T47D (cell line): ENCODE data around the gene TMEM26.

ENCODE experiments used
- DNase-seq, 2 experiments: peaks; one replicate each; pipeline versions ENCODE4 v3.0.0 to v3.0.0-alpha.2; 2011 to 2012; ENCODE audit warnings: low read depth in 1 of 2, low spot score in 1 of 2
- JUND ChIP-seq: IDR thresholded peaks from 2 replicates; pipeline ENCODE4 v1.6.1; 2012; ENCODE audit warnings: low read depth
- in situ Hi-C: cut with HindIII; loops from 2 replicates; pipeline ENCODE4 v1.10.0; 2016; ENCODE audit warnings: low sequenced_read_pairs, low pct_unique_long_range_greater_than_20kb

The TMEM26 gene

DNA sequence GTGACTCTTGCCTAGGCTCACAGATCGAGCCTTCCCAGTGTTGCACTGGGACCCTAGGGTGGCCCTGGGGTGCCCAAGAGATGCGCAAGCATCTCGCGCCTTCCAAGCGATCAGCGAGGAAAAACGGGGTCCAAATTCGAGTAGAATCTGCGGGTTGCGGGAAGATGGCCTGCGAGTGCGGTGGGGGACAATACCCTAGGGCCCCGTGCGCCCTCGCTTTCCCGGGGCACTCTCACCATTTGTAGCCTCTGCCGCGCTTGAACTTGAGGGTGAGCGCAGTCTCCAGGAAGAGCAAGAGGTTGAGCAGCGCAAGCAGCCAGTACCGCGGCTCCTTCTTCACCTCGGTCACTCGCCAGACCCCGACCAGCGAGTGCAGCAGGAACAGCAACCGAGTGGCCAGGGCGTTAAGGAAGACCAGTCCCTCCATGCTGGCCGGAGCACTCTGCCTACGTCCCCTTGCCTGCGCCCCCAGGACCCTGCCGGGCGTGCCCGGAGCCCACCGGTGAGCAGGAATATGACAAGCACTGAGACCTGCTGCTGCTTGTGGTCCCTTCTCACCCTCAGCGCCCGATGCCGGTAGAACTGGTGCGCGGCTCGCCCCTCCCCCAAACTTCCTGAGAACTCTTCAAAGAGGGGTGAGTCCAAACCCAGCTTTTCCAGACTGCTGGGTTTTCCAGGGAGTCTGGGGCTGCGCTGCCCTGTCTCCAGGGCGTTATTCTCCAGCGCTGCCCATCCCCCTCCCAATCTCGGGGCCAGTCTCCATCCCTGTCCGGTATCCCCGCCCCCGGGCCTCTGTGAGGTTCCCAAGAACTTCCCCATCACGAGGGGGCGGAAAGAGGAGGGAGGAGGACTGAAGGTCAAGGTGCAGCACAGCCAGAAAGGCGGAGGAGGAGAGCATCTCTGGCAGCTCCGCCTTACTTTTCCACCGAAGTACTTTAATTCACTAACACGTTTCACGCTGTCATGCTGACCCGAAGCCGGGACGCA lies at the start of gene TMEM26:
Gene TMEM26 (minus strand): TSS at position 727 of the 987 bp plus-strand sequence. CDS start 300 bp downstream, at position 427.
- no peak for TF ChIP-seq JUND
- in situ Hi-C loops, result no loop called here
- DNase-seq, result peak; percentile 28 to 46

DNA sequence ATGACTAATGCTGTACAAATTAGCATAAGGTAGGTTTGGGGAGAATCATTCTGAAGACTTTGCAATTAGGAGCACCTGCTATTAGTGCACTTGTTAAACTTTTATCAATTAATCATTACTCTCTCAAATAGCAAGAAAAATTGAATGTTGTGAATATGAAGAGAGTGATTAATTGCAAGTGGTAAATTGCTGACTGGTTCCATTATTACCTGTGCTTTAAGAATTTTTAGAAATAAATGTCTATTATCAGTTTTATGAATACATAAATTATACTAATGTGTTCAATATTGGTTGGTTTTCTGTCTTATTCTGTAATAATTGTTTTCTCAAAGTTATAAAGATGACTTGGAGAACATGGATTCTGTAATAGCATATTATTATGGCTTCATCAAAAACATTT lies 47.3 kb upstream of the TMEM26 start:
- in situ Hi-C loops, result no loop called here
- no peak for TF ChIP-seq JUND
- no peak for DNase-seq

DNA sequence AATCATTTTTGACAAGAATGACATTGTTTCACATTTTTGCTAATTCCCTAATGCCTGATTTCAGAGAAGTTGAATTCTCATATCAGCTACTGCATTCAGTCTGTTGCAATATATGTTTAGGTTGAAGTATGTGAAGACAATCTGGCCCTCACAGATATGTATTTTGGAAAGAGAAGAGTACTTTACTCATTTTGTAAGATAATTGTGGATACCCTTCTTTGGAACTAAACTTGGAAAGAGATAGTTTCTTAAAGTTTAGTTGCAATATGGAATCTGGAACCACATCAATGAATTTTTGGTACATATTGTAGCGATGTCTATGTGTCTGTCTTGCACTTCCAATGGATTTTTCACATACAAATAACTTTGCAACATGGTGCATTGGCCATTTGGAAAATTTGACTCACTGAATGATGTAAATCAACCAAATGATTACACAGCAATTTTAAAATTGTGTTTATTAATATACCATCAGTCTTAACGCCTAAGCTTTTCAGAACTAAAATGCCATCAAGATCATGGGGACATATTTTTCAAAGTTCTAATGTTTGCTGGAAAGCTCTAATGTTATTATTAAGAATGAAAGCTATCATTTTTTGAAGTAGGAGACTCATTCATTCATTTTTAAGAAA lies 39.3 kb upstream of the TMEM26 start:
- no peak for TF ChIP-seq JUND
- in situ Hi-C loops, result no loop called here
- no peak for DNase-seq

DNA sequence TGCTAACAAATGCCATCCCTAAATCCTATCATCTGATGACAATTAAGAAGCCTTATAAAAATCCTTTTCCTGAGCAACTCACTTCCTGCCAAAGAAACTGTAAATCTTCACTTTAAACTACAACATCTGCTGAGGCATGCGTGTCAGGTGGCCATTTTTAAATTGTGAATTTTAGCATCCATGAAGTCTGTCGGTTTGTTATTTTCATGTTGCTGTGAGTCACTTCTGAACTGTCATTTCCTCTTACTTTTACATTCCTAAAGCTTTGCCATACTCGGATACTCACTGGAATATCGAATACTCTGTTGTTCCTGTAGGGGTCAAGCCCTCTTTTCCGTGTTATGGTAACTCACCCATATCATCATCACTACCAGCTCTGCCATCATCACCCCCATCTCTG lies 34.3 kb upstream of the TMEM26 start:
- in situ Hi-C loops, result no loop called here
- TF ChIP-seq JUND, result no peak
- DNase-seq, result no peak

DNA sequence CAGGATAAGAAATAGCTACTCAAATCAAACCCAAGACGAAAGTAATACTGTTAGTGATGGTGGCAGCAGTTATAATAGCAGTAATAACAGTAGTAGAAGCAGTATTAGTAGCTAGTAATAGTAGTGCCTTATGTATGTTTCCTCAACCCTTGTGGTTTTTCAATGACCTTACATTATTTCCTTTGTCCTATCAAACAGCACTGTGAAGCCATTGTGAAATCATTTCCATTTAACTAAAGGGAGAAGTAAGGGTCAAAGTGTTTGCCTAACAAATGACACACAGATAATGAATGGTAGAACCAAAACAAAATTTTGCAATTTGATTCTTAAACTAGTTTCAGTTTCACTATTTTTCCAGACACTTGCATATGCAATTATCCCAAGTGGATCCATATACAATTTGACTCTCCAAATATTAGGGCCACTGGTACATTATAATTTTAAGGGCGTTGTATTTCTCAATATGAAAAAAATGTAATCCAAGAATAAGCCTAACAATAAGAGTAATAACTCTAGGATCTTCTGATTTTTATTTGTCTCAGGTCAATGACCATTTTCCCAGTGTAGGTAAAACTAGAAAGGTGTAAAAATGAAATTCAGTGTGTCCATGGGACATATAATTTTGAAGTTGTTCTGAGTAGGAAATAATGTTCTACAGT lies 33.7 kb upstream of the TMEM26 start:
- DNase-seq, result no peak

DNA sequence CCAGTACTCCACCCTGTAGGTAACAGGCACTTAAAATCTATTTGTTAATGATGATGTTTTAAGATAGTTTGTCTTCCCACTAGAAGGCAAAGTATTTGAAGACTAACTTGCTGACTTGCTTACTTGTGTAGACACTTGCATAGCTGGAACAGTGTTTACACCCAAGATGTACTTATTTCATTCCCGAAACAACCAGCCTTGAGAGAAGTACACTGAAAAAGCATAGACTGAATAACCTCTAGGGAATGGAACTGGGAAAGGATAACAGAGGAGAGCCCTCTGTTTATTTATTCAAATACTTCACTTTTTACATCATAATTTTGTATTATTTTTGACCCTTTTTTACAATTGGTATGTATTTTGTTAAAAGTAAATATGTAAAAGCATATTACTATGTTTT lies 33.1 kb upstream of the TMEM26 start:
- DNase-seq, result no peak
- no peak for TF ChIP-seq JUND
- in situ Hi-C loops, result no loop called here

More for the DNA sequence above, 33.7 kb upstream of the TMEM26 start:
- no peak for TF ChIP-seq JUND
- in situ Hi-C loops, result no loop called here

DNA sequence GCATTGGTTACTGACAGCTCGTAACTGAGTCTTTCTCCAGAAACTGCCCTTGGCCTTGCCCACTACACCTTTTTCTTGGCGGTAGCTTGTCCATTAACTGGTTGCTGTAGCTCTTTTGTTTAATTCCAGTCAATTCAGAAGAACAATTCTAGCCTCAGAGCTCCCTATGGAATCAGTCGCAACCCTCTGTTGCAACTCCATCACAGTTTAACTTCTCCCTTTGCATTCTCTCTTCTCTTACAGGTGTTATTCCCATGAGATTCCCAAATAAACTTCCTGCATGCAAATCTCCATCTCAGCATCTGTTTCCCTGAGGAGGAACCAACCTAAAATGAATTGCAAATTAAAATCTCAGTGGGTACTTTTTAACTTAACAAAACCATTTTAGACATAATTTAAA lies 28.4 kb upstream of the TMEM26 start:
- DNase-seq, result no peak
- in situ Hi-C loops, result no loop called here
- no peak for TF ChIP-seq JUND

DNA sequence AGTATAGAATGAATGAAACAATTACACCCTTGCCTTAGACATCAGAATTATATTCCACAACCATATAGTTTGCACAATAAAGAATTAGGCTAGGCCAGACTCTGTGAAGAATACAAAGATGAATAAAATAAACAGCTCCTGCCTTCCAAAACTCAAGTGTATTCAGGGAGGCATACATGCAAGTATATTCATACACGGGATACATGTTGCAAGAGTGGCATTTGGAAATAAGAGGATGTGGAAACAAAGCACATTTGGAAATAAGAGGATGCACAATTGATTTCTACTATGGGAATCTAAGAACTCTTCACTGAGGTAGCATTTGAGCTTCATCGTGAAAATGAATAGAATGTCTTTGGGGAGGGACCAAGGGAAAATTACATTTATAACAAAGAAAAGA lies 27.0 kb upstream of the TMEM26 start:
- in situ Hi-C loops, result no loop called here
- TF ChIP-seq JUND, result no peak
- no peak for DNase-seq

DNA sequence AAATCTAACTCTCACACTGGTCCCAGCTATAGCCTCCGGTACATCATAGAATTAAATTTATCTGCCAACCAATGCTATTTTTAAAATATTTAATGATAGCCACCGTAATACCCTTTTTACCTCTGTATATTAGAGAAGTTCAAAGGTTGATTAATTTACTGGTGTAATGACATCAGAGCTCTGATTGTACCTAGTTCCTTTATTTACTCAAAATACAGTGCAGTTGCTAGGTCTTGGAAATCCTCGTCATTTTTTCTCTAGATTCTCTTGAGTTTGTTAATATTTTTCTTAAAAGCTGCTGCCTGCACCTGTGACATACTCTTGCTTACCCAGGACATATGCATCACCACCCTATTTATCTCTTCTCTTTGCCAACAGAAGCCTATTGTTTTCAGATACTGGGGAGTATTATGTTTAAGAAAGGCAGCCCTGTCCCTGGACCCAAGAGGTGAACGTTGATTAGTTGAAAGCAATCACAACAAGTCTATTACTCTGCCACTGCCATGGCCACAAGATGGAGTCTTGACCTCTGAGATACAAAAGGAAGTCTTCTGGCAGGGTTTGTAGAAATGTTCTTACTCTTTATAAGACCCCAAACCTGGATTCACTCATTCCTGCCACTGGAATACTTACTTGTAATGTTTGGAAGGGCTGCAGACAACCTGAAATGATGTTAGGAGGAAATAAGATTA lies 25.6 kb upstream of the TMEM26 start:
- TF ChIP-seq JUND, result no peak
- DNase-seq, result peak in 1 of 2 experiments; percentile 25
- in situ Hi-C loops, result no loop called here

DNA sequence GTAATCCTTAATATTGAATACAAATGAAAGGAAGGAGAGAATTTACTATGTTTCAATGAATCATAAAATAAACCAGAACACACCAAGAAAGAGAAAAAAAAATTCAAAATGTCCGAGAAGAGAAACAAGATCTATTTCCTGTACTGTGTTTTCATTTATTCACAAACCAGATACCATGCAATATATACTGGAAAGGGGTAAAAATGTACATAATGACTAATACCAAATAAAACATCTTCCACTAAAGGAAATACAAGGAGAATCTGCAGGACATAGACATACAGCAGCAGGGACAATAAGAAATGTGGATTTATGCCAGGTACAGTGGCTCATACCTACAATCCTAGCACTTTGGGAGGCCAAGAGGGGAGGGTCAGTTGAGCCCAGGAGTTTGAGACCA lies 24.3 kb upstream of the TMEM26 start:
- no peak for TF ChIP-seq JUND
- in situ Hi-C loops, result no loop called here
- no peak for DNase-seq

DNA sequence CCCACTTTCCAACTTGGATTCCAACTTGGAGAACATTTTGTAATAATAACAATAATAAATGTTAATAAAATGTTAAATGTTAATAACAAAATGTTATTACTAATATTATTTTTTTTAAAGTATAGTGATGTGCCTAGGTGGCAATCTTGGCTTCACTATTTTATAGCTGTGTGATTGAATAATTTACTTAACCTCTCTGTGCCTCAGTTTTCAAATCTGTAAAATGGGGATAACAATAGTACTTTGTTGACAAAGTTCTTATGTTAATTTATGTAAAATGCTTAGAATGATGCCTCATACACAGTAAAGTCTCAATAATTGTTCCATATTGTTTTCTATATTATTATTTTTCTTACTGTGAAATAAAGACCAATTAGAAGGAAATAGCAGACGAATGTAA lies 23.3 kb upstream of the TMEM26 start:
- TF ChIP-seq JUND, result no peak
- in situ Hi-C loops, result no loop called here
- DNase-seq, result no peak

DNA sequence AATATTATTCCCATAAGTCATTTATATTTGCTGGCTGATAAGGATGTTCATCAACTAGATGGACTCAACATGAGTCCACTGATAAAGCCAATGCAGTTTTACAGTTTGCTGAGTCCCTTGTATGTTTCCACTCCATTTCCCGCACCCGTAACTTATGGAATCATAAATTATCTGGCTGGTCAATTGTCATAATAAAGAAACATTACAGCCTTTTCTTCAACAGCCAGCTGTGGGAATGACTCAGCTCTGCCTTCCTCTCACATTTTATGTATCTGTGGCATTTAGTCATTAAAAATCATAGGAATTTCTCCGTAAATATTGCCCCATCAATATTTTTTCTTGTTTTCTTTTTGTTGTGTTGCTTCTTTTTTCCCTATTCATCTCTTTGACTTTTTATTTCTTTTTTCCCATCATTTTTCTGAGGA lies 22.3 kb upstream of the TMEM26 start:
- DNase-seq, result no peak
- TF ChIP-seq JUND, result no peak
- in situ Hi-C loops, result no loop called here
